Kidney (tissue), 14 donors: ENCODE results near the gene HLA-C. TPM values are rescaled to one million over a fixed set of nuclear protein-coding genes. Genes with fewer than 3 reads are reported as not detected.
"Not testable (repeated sequence)": the region's sequence is repeated elsewhere in the genome, so short reads cannot be mapped to it uniquely, and the experiment has no call there.

Experiments
- DNase-seq, 5 donors: peaks; one replicate each; pipeline ENCODE4 v3.0.0-alpha.2; 2013 to 2020
- FAIRE-seq: peaks from 2 replicates; lab custom pipeline; 2012; peaks lifted over from hg19 to GRCh38; lab: Jason Lieb, UNC
- H3K27ac ChIP-seq, 2 donors: one replicate each; pipeline ENCODE4 v1.7.0; 2013; ENCODE audit warnings: low read depth in 2 of 2, low read length in 2 of 2, inconsistent platforms in 1 of 2
- H3K27me3 ChIP-seq: one replicate; pipeline ENCODE4 v1.7.1; 2013; ENCODE audit warnings: low read length, inconsistent platforms; ENCODE audit not compliant: control insufficient read depth, insufficient read depth
- H3K36me3 ChIP-seq, 3 donors: one replicate each; pipeline versions ENCODE4 v1.7.0 to v1.7.1; 2013; ENCODE audit warnings: low read length in 3 of 3, control low read depth in 1 of 3, inconsistent platforms in 1 of 3; ENCODE audit not compliant: insufficient read depth in 3 of 3, control insufficient read depth in 2 of 3
- H3K4me1 ChIP-seq, 3 donors: one replicate each; pipeline versions ENCODE4 v1.7.0 to v1.7.1; 2013; ENCODE audit warnings: low read length in 3 of 3, inconsistent platforms in 1 of 3, low read depth in 1 of 3; ENCODE audit not compliant: control insufficient read depth in 2 of 3, insufficient read depth in 2 of 3
- H3K4me3 ChIP-seq, 3 donors: one replicate each; pipeline versions ENCODE4 v1.7.0 to v1.8.1; 2013; ENCODE audit warnings: low read length in 3 of 3, control low read depth in 1 of 3, inconsistent platforms in 1 of 3
- H3K9ac ChIP-seq, 3 donors: one replicate each; pipeline versions ENCODE4 v1.7.0 to v1.7.1; 2013; ENCODE audit warnings: low read length in 3 of 3, control low read depth in 1 of 3, inconsistent platforms in 1 of 3
- H3K9me3 ChIP-seq, 3 donors: one replicate each; pipeline versions ENCODE4 v1.7.0 to v1.7.1; 2013; ENCODE audit warnings: low read length in 3 of 3, control low read depth in 1 of 3, inconsistent platforms in 1 of 3; ENCODE audit not compliant: control insufficient read depth in 2 of 3, insufficient read depth in 1 of 3
- CTCF ChIP-seq: IDR thresholded peaks from 3 replicates; pipeline ENCODE4 v1.5.1; 2012; ENCODE audit warnings: mild to moderate bottlenecking, moderate library complexity, borderline replicate concordance; ENCODE audit not compliant: insufficient read depth; ENCODE audit errors: extremely low read depth
- intact Hi-C: fragments of 100-400 bp; cut with DNase I; formaldehyde crosslinking; loops from one replicate; pipeline ENCODE4 v1.11.1; 2022
- polyA plus RNA-seq: library from polyadenylated mRNA; stranded (reverse); fragments of 350-450 nt; fragmentation: Illumina TruSeq; extraction: RNeasy Lipid Tissue Mini Kit (QIAGEN cat#74804); gene quantifications from one replicate; pipeline ENCODE4 v1.2.3, GENCODE V29; 2014; ENCODE audit warnings: low read depth, low replicate concordance; ENCODE audit not compliant: insufficient read depth
- total RNA-seq: library from RNA; stranded (reverse); fragmentation: NEBNext Ultra II Directional; extraction: Animal tissue kit (Norgen Biotek cat#: 25700); gene quantifications from one replicate; pipeline ENCODE4 v1.2.1, GENCODE V29; 2021
- donor health status: control.
- donor health status: control.
- donor health status: control.
- donor health status: control.
- donor health status: control.
- donor health status: DM: yes; HTN: yes; CAD: no.
- donor health status: Normal renal cell carcinoma (clear cell type).

The HLA-C gene
- total and polyA plus RNA-seq, 2 donors from 2014 or later: 433 to 901 TPM

DNA sequence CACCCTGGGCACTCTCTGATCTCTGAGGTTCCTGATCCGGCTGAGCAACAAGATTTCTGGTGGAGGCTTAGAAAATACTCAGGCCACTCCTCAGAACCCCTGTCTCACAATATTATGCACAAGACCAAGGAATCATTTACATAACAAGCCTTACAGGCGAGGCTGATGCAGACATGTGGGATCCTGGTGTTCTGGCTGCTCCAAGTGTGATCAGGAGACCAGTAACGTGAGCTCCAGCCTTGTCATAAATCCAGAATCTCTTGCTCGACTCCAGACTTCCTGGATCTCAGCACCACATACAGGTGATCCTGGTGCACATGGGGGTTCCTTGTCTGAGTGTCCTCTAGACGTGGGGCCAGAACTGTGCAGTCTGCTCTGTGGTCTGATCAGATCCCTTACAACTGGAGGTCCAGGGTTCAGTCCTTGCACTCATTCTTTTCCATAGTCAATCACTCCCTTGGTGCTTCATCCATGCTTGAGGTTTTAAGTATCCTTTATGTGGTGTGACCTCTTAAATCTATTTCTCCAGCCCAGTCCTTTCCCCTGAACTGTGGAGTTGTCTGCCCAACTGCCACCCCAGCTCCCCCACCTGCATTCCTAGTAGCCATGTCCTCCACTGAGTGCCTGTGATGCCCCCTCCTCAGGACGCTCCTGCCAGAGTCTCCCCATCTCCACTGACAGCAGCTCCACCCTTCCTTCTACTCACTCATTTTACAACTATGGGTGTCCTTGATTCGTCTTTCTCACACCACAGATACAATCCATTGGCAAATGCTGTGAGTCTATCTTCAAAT lies 5.1 kb downstream of the HLA-C start:
- Histone ChIP-seq H3K4me1 (peaks cover 0 to 13% (median 0%) of the 10 kb centered on the region in 3 donors), H3K27ac (no peak overlapping the region), H3K4me3 (no peak overlapping the region), H3K9me3 (no peaks in the 10 kb centered on the region), H3K36me3 (peaks cover 0 to 5% (median 0%) of the 10 kb centered on the region in 3 donors), H3K27me3 (no peaks in the 10 kb centered on the region), H3K9ac (no peak overlapping the region)
- FAIRE-seq: no peak
- no peak for DNase-seq
- TF ChIP-seq CTCF: no peak
- intact Hi-C loops: no loop called here

GRCh38 chr6:31265926-31266325 lies 6.0 kb downstream of the HLA-C start:
- DNase-seq (no peak), FAIRE-seq (no peak)
- no peaks in the 10 kb centered on the region for H3K9me3 ChIP-seq
- no peak for TF ChIP-seq CTCF
- no peaks in the 10 kb centered on the region for H3K27me3 ChIP-seq
- H3K9ac ChIP-seq: no peak overlapping the region
- H3K27ac ChIP-seq: no peak overlapping the region
- peaks cover 0 to 5% (median 0%) of the 10 kb centered on the region in 3 donors for H3K36me3 ChIP-seq
- peaks cover 0 to 13% (median 0%) of the 10 kb centered on the region in 3 donors for H3K4me1 ChIP-seq
- no peak overlapping the region for H3K4me3 ChIP-seq
- intact Hi-C loops: no loop called here

DNA sequence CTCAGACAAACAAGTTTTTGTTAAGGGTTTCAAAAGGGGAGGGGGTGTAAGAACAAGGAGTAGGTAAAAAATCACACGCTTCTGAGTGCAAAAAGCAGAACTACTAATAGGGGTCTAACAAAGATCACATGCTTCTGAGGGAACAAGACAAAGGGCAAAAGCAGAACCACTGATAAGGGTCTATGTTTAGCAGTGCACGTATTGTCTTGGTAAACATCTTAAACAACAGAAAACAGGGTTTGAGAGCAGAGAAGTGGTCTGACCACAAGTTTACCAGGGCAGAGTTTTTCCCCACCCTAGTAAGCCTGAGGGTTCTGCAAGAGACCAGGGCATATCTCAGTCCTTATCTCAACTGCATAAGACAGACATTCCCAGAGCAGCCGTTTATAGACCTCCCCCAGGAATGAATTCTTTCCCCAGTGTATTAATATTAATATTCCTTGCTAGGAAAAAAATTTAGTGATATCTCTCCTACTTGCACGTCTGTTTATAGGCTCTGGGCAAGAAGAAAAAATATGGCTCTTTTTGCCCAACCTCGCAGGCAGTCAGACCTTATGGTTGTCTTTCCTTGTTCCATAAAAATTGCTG lies 8.5 kb downstream of the HLA-C start:
- H3K36me3 ChIP-seq, H3K9me3 ChIP-seq, H3K27me3 ChIP-seq, H3K27ac ChIP-seq, DNase-seq, FAIRE-seq, H3K4me3 ChIP-seq, H3K4me1 ChIP-seq, intact Hi-C loops, H3K9ac ChIP-seq: not testable (repeated sequence)

- H3K36me3 ChIP-seq, DNase-seq, H3K9me3 ChIP-seq, H3K4me3 ChIP-seq, FAIRE-seq, H3K4me1 ChIP-seq, H3K27ac ChIP-seq, intact Hi-C loops, H3K9ac ChIP-seq, H3K27me3 ChIP-seq: not testable (repeated sequence)
Observed at GRCh38 chr6:31259995-31260394, 11.9 kb downstream of the HLA-C start.
